OCI-M2 (cell line): ENCODE measurements around the gene AREG.

Experiments
- DNase-seq: peaks from one replicate; lab custom pipeline; 2025; ENCODE audit not compliant: unreplicated experiment; lab: John Stamatoyannopoulos, UW

The AREG gene

DNA sequence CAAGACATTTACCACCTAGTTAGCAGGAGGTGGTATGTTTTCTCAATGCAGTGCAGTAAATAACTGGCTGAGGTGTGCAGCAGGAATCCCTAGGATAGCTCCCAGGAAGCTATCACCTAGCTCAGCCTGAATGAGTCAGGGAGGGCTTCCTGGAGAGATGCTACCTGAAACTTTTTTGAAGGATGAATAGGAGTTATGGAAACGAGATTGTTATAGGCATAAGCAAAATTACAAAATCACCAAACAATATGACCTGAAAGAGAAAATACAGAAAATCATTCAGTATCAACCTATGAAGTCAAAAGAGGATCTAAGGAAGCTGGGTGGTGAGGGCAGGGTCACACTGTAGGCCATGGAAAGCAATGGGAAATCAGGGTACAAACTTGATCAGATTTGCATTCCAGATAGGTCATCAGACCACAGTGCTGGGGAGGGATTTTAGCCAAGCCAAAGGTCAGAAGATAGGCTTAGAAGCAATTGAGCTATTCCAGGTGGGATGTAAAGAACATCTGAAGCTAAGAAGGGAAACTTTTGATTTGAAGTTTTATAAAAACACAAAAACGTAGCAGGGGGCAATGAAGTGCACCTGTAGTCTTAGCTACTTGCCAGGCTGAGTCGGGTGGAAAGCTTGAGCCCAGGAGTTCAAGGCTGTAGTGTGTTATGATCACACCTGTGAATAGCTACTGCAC is 11.3 kb downstream of the AREG start:
- DNase-seq: no peak

- no peak for DNase-seq
These were observed 12.0 kb downstream of the AREG start for GRCh38 chr4:74456849-74457395.

DNA sequence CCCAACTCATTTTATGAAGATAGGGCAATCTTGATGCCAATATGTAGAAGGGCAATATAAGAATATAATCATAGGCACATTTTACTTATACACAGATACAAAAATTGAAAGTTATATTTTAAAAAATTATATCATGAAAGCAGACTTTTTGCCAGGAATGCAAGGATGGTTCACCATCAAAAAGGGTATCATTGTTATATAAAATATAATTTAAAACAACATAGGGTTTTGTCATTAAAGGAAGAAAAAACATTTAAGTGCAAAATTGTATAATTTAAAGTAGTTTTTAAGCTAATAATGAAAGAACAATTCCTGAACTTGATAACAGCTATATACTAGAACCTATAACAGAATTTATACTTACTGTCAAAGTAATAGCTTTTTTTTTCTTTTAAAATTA is 15.9 kb downstream of the AREG start:
- no peak for DNase-seq

DNA sequence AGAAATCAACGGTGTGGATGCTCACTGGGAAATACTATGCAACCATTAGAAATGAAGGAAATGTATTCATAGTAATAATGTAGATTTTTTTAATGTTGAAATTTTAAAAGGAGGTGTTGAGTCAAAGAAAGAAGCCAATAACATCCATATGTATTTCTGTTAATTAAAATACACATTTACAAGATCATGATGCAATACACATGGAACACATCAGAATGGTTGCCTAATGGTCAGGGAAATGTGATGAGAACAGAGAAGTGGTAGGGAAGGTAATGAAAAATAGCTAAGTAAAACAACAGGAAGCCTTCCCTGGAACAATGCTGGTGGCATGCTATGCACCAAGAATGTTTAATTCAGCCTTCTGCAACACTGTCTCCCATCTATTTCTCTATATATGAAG is 18.2 kb downstream of the AREG start:
- no peak for DNase-seq

DNA sequence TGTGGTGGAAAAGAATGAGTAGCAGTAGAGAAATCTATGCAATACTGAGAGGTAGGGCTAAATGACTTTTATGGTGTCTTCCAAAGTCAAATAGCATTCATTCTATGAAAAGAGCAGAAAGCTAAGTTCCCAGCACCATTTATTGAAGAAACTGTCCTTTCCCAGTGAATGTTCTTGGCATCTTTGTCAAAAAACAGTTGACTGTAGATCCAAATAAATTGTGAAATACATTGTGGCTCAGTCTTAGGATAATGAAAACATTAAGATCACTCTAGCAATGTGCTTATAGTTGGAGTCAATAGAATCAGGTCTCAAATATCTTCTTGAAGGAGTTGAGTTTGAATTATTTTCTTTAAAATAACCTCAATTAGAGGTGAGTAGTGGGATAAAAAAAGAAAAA is 19.4 kb downstream of the AREG start:
- no peak for DNase-seq

DNA sequence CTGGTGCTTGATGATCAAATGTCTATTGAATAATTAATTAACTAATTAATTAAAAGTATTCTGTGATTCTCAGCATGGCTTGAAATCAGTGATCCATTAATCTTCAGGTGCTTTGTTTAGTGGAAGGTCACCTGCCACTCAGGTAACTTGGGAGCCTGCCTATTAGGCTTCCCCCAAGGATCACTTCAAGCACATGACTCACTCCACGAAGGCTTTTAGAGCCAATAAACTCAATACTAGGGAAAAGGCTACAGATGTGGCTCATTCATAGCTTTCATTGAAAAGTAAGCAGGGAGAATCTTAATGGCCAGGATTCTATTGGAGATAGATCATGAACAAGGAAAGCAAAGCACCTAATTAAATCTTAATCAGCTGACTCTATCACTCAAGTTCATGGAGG is 21.3 kb downstream of the AREG start:
- no peak for DNase-seq

DNA sequence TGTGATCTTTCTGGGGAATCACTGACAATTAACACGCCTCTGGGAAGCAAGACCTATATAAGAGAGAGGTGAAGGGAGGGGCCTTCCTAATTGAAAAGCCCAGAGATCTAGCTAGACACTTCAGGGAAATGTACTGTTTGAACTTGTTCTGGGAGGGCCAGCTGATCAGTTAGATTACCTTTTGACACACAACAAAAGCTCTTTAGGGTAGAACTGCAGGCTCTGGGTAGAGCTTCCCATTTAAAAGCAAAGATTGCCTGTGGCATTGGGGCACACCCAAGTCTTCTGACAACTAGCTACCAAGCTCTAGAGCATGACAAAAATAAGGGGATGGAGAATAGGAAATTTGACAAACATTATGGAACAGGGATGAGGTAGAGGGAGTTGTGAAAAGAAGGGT is 26.3 kb downstream of the AREG start:
- DNase-seq: no peak

DNA sequence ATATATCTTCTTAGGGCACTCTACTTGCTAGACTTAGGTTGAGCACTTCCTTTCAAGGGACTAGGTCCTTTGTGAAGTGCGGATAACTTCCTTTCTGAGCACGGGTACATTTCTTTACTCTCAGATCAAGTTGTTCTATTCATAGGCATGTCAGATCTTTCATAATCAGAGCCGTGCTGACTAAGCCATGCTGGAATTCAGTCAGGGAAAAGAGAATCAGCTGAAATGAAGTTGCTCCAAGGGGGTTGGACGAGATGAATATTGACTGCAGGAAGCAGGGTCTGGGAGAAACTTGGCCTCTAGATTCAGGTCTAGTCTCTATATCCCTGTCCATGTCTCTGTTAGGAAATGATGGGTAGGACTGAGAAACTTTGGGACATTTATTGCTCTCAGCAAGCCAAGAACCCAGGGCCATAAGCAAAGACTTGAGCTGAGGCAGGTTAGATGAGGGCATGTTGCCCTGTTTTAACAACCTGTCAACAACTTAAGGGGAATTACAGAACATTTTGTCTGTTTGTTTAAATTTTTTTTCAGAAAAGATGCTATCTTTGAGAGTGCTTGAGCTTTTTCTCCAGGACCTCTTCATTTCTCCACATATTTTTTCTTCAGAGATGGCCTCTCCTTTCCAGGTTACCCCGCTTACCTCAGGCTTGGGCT is 28.3 kb downstream of the AREG start:
- DNase-seq: no peak

DNA sequence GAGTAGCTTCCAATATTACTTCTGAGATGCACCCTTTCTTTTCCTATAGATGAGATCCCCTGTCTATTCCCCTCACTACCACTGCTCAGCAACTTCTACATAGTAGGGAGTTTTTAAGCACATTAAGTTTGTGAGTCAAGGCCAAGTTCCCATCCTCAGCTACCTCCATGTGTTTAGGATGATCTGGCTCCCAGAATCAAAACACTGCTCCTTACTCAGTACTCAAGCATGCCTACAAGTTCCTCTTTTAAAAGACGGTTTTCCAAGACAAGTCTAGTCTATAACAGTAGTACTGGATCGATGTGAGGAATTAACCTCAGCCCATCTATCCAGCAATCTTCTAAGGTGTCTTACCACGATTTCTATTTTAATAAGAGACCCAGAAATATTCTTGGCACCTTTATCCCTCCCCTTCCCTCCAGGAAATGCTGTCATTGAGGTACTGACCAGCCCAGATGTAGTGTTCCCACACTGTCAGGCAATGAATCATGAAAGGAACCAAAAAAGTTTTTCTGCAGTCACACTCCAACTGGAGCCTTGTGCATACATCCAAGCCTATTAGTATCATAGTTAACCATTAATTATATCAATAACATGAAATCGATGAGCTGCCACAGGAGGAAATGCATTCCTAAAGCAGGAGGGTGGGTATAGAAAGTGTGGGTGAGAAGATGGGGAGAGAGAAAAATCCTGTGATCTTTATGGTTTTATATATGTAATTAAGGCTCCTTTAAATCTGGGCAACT is 29.6 kb downstream of the AREG start:
- DNase-seq: no peak

- no peak for DNase-seq
These were observed 30.3 kb downstream of the AREG start for GRCh38 chr4:74475091-74475800.

GRCh38 chr4:74475946-74476345 is 31.0 kb downstream of the AREG start:
- no peak for DNase-seq

- no peak for DNase-seq
These were observed 34.1 kb downstream of the AREG start for GRCh38 chr4:74479009-74479408.

- DNase-seq: no peak
These were observed 35.3 kb downstream of the AREG start for GRCh38 chr4:74480267-74480666.

GRCh38 chr4:74481891-74482609 is 37.1 kb downstream of the AREG start:
- DNase-seq: no peak

DNA sequence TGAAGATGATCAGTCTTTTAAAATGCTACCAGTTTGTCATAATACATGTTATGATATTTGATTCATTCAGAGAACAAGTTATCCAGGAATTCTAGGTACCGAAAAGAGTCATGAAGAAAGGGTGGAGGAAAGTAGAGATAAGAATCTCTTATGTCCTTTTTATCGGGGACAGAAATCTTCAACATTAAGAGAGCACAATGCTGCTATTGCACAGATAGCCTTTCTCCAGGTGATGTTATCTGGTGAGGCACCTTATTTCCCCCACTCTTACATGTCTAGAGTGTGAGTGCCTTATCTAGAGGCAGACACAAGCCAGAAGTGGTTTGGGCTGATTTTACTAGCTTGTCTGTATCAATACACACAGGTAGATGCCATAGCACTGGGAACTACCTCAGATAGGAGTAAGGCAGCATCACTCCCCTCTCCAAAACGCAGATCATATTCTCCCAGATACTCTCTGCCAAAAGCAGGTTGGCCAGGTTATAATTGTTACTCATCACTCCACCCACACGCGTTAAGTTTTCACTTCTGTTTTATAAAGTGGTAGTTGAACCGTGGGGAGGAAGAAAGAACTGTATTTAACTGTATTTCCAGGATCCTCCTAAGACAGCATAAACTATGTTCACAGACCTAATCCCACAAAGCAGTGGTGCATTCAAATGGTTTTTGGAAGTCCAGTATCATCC is 38.4 kb downstream of the AREG start:
- no peak for DNase-seq

DNA sequence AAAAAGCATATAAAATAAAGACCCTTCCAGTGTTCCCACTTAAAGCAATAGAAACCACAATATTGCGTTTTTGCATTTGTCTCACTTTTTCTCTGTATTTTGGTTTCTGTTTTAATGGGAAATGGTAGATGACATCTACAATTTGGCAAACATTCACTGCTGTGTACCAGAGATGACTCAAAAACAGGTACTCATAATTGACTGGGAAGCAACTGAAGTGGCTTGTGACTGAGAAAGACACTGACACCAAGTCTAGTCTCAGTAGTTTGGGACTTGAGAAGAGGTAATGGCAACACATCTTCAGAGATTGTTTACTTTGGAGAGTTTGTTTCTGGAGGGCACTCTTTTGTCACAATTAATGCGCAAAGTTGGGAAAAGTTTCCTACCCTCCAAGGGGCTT is 42.0 kb downstream of the AREG start:
- DNase-seq: no peak

DNA sequence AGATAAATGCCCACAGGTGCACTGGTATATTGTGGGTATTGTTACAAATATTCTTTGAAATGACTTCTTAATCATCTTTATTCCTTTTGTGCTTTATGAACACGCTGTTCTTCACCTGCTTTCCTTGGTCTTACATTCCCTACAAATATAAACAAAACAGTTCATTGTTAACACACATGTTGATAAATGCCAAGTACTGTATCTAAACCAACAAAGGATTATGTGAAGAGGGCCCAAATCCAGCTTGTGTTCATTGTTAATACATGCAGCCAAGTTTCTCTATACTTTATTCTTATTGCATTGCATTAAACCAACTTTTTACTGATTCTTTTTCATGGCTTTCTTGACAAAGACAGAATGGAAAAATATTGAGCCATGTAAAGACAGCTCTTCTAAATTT is 42.8 kb downstream of the AREG start:
- no peak for DNase-seq

DNA sequence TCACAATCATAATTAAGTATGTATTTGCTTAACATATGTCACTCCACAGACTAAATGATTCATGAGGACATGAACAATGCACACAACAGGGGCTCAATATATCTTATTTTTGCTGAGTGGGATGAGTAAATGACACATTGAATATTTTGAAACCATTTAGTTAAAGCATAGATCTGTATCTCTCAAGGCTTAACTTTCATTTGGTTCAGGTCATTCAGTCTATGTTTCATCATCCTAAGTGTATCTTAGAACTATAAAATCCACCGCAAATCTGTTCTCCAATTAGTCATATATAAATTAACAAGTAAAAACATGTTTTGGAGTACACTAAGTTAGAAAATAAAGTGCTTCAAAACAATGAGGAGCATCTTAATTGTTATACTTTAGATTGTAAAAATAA is 45.8 kb downstream of the AREG start:
- DNase-seq: no peak

- no peak for DNase-seq
These were observed 55.2 kb downstream of the AREG start for GRCh38 chr4:74499986-74500781.
